Astrocyte of the spinal cord (primary cell): ENCODE measurements around the gene HIVEP3.
"Not testable (repeated sequence)": the region's sequence is repeated elsewhere in the genome, so short reads cannot be mapped to it uniquely, and the experiment has no call there.

Experiments used
- DNase-seq: peaks from one replicate; pipeline ENCODE4 v3.0.0; 2011; ENCODE audit warnings: low read depth, low spot score
- H3K4me3 ChIP-seq: 2 replicates; pipeline ENCODE4 v1.5.1; 2011; ENCODE audit warnings: low read depth, mild to moderate bottlenecking, low read length, moderate library complexity
- CTCF ChIP-seq: IDR thresholded peaks from 2 replicates; pipeline ENCODE4 v1.5.1; 2012; ENCODE audit warnings: low read depth, mild to moderate bottlenecking, low read length, inconsistent platforms
- in situ Hi-C: cut with HindIII; loops from 2 replicates; pipeline ENCODE4 v1.10.0; 2017; ENCODE audit warnings: low sequenced_read_pairs

Gene HIVEP3

GRCh38 chr1:41954533-41954944 lies 35.8 kb upstream of the HIVEP3 start:
- DNase-seq = peak; percentile 84
- in situ Hi-C loops = no loop called here
- TF ChIP-seq CTCF = no peak
- H3K4me3 ChIP-seq = no peak overlapping the region

- no peak overlapping the region for H3K4me3 ChIP-seq
- in situ Hi-C loops = no loop called here
- no peak for DNase-seq
- TF ChIP-seq CTCF = no peak
These were observed 34.6 kb upstream of the HIVEP3 start for GRCh38 chr1:41953291-41953690.

GRCh38 chr1:41952208-41952607 lies 33.5 kb upstream of the HIVEP3 start:
- no peak overlapping the region for H3K4me3 ChIP-seq
- no peak for TF ChIP-seq CTCF
- no peak for DNase-seq
- in situ Hi-C loops = no loop called here

GRCh38 chr1:41951492-41951891 lies 32.8 kb upstream of the HIVEP3 start:
- H3K4me3 ChIP-seq, DNase-seq, in situ Hi-C loops: not testable (repeated sequence)

GRCh38 chr1:41950820-41951219 lies 32.1 kb upstream of the HIVEP3 start:
- TF ChIP-seq CTCF = no peak
- no peak overlapping the region for H3K4me3 ChIP-seq
- peak; percentile 7 for DNase-seq
- in situ Hi-C loops = no loop called here

GRCh38 chr1:41945946-41946345 lies 27.2 kb upstream of the HIVEP3 start:
- in situ Hi-C loops, DNase-seq: not testable (repeated sequence)

GRCh38 chr1:41943717-41944116 lies 25.0 kb upstream of the HIVEP3 start:
- no peak for DNase-seq
- in situ Hi-C loops = no loop called here
- TF ChIP-seq CTCF = no peak
- no peak overlapping the region for H3K4me3 ChIP-seq

More at GRCh38 chr1:41945946-41946345, 27.2 kb upstream of the HIVEP3 start:
- not testable (repeated sequence) for H3K4me3 ChIP-seq

- H3K4me3 ChIP-seq = no peak overlapping the region
- no peak for TF ChIP-seq CTCF
- in situ Hi-C loops = no loop called here
- no peak for DNase-seq
These were observed 23.6 kb upstream of the HIVEP3 start for GRCh38 chr1:41942278-41942677.
